GM19043 (cell line): Measurements from ENCODE around the gene FGF23.

Experiments
- ATAC-seq: cut with Tn5 transposase; IDR thresholded peaks from one replicate; pipeline ENCODE4 v1.9.1; 2021; ENCODE audit warnings: low read depth; ENCODE audit not compliant: unreplicated experiment

The FGF23 gene

DNA sequence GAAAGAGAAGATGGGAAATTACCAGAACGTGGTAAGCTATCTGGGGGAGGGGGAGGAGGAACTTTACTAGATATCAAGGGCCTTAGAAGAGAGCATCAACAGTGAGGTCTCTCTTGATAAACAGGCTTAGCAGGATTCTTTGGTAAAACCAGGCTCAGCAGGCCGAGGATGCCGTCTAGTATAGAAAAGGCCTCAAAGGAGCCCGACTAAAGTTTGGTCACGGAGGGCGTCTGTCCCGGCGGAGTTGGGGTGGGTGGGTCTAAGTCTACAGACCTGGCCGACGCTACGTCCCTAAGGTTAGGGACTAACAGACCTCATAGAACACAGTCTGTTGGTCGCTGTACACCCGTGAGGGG lies 59.0 kb downstream of the FGF23 start:
- peak; percentile 12 for ATAC-seq
